ENCODE measurements around the gene PHF14.
"Not testable (repeated sequence)": the region's sequence is repeated elsewhere in the genome, so short reads cannot be mapped to it uniquely, and the experiment has no call there.

PHF14 gene

GRCh38 chr7:10973061-10973941 lies at the start of gene PHF14:
Gene PHF14 (plus strand): TSS chr7:10973872. CDS start chr7:10974324, 452 bp downstream.
- peak; percentile 53 to 98 (median 93) for DNase-seq

GRCh38 chr7:10924370-10924769 lies 49.3 kb upstream of the PHF14 start:
- DNase-seq, result no peak

GRCh38 chr7:10928203-10928602 lies 45.5 kb upstream of the PHF14 start:
- not testable (repeated sequence) for DNase-seq

GRCh38 chr7:10930551-10930950 lies 43.1 kb upstream of the PHF14 start:
- DNase-seq, result no peak

- no peak for DNase-seq
Measured at GRCh38 chr7:10931161-10931560, 42.5 kb upstream of the PHF14 start.

- no peak for DNase-seq
Measured at GRCh38 chr7:10934292-10934691, 39.4 kb upstream of the PHF14 start.

GRCh38 chr7:10939237-10939910 lies 34.3 kb upstream of the PHF14 start:
- DNase-seq, result peak in 13 of 56 donors; percentile 15 to 59 (median 35)

GRCh38 chr7:10939911-10940703 lies 33.6 kb upstream of the PHF14 start:
- DNase-seq, result peak; percentile 17 to 95 (median 88)

GRCh38 chr7:10940704-10941355 lies 32.8 kb upstream of the PHF14 start:
- no peak for DNase-seq

- peak in 2 of 56 donors; percentile 1 to 3 for DNase-seq
Measured at GRCh38 chr7:10950494-10950893, 23.2 kb upstream of the PHF14 start.

GRCh38 chr7:10950974-10951578 lies 22.6 kb upstream of the PHF14 start:
- not testable (repeated sequence) for DNase-seq

- no peak for DNase-seq
Measured at GRCh38 chr7:10952588-10952987, 21.1 kb upstream of the PHF14 start.

- DNase-seq, result not testable (repeated sequence)
Measured at GRCh38 chr7:10953078-10953750, 20.5 kb upstream of the PHF14 start.

- no peak for DNase-seq
Measured at GRCh38 chr7:10956528-10956927, 17.1 kb upstream of the PHF14 start.

GRCh38 chr7:10960242-10960641 lies 13.4 kb upstream of the PHF14 start:
- not testable (repeated sequence) for DNase-seq

- DNase-seq, result not testable (repeated sequence)
Measured at GRCh38 chr7:10965016-10965415, 8.7 kb upstream of the PHF14 start.

GRCh38 chr7:10972174-10972573 lies 1.5 kb upstream of the PHF14 start:
- no peak for DNase-seq

- peak in 24 of 56 donors; percentile 1 to 64 (median 44) for DNase-seq
Measured at GRCh38 chr7:10973942-10974911, 555 bp downstream of the PHF14 start.

GRCh38 chr7:10977113-10977512 lies 3.4 kb downstream of the PHF14 start:
- DNase-seq, result no peak

Data from nucleus accumbens (tissue), 56 donors.